Measurements from ENCODE around the gene MED8. TPM values are rescaled to one million over a fixed set of nuclear protein-coding genes. Genes with fewer than 3 reads are reported as not detected.

The MED8 gene
- total and polyA plus RNA-seq, 9 of the 15 experiments (the other 6 are each of a cell fraction or from before 2014, with no cell fraction given) = 23.0 to 120 (median 56.4) TPM

DNA sequence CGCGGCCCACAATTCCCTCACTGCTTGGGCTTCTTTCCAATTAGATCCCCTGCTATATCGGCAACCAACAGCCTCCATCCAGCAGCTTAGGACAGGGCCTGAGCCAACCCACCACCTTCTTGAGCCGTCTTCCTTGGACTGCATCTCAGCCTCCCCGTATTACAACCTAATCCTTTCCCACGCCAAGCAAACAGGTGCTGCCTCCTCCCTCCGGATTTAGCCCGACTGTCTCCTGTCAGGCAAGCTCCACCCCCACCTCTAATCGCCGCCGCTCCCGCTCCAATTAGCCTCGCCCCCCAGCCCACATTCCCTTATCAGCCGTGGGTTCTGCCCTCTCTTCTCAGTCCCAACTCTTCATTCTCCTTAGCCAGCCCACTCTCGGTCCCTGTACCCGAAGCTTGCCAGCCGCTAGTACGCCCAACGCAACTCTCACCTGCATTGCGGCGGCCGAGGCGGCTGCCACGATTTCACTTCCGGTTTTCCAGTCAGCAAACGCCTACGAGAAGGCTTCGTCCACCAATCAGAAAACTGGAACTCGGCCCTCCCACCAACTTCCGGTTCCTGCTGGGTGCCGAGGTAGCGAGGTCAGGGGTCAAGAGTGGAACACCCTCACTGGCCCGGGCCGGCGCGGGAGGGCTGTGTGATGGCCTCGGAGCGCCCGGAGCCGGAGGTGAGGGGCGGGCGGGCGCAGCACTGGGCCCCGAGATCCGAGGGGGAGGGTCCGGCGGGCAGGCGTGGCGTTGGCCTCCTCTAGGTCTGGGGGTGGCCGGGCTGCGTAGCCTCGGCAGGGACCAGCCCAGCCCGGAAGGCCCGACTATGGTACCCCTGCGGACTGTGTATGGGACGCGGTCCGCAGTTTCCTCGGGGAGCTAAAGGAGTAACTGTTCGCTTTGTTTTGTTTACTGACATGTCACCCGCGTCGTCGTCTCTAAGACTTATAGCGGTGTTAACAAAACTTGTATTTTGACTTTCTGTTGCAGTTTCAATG lies at the start of gene MED8, which contains the start of gene SZT2 (continued):
- TF ChIP-seq, protein P1, sequence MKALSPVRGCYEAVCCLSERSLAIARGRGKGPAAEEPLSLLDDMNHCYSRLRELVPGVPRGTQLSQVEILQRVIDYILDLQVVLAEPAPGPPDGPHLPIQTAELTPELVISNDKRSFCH (CRISPR knock-in tag; IDR thresholded peaks at IDR 0.05) = no peak
- TF ChIP-seq, protein P1 (tag; IDR thresholded peaks at IDR 0.05) = peak; percentile 42; the same call in 1 of the 2 replicates
- peak in 1 of 3 experiments; percentile 83 for TF ChIP-seq YY1 (IDR thresholded peaks at IDR 0.05; ENCODE audit: borderline replicate concordance in 1 of 3, control insufficient read depth in 1 of 3, extremely low read depth in 1 of 3, insufficient read depth in 3 of 3, insufficient read length in 1 of 3, insufficient replicate concordance in 2 of 3, low read depth in 1 of 3, low read length in 2 of 3)
- TF ChIP-seq NR2C2 (CRISPR knock-in tag; IDR thresholded peaks at IDR 0.05) = peak; percentile 97
- peak; percentile 100 for TF ChIP-seq NR2C2 (tag; IDR thresholded peaks at IDR 0.05)
- 0 out of 2 replicates have a peak, but pooled peaks have one; percentile 24 for TF ChIP-seq CBFB (CRISPR knock-in tag; IDR thresholded peaks at IDR 0.05)
- peak; percentile 96 for TF ChIP-seq GTF2E2 (tag; IDR thresholded peaks at IDR 0.05)
- no peak for TF ChIP-seq PRPF4 (IDR thresholded peaks at IDR 0.05; ENCODE audit: insufficient read depth, low read depth, low read length, poor library complexity, severe bottlenecking)
- TF ChIP-seq ZNF239 (CRISPR knock-in tag; IDR thresholded peaks at IDR 0.05) = no peak
- TF ChIP-seq CEBPB (tag; IDR thresholded peaks at IDR 0.05) = peak; percentile 19; the same call in 1 of the 2 replicates
- 0 out of 2 replicates have a peak, but pooled peaks have one; percentile 69 for TF ChIP-seq TRIM25 (IDR thresholded peaks at IDR 0.05; ENCODE audit: borderline replicate concordance)
- TF ChIP-seq SMARCA4 (IDR thresholded peaks at IDR 0.05) = peak; percentile 53; the same call in 1 of the 2 replicates
- TF ChIP-seq SETDB1 (IDR thresholded peaks at IDR 0.05; ENCODE audit: low read length) = no peak
- TF ChIP-seq, protein P2, sequence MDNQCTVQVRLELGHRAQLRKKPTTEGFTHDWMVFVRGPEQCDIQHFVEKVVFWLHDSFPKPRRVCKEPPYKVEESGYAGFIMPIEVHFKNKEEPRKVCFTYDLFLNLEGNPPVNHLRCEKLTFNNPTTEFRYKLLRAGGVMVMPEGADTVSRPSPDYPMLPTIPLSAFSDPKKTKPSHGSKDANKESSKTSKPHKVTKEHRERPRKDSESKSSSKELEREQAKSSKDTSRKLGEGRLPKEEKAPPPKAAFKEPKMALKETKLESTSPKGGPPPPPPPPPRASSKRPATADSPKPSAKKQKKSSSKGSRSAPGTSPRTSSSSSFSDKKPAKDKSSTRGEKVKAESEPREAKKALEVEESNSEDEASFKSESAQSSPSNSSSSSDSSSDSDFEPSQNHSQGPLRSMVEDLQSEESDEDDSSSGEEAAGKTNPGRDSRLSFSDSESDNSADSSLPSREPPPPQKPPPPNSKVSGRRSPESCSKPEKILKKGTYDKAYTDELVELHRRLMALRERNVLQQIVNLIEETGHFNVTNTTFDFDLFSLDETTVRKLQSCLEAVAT (IDR thresholded peaks at IDR 0.05) = peak; percentile 76 to 83; a peak in 3 of 4 replicates
